Ovary (tissue), 9 donors: ENCODE results near the gene ZNF280D. TPM values are rescaled to one million over a fixed set of nuclear protein-coding genes. Genes with fewer than 3 reads are reported as not detected.

Source experiments
- DNase-seq, 5 donors: peaks; one replicate each; pipeline ENCODE4 v3.0.0-alpha.2; 2019 to 2020
- H3K27ac ChIP-seq, 2 donors: fragments of 200-600 bp; one replicate each; pipeline versions ENCODE4 v1.5.1 to v1.8.0; 2019 to 2022
- H3K27me3 ChIP-seq: fragments of 200-600 bp; one replicate; pipeline ENCODE4 v1.8.0; 2022
- H3K36me3 ChIP-seq: fragments of 200-600 bp; sonication (generic); one replicate; pipeline ENCODE4 v1.5.1; 2019
- H3K4me1 ChIP-seq: one replicate; pipeline ENCODE4 v1.8.1; 2013; ENCODE audit warnings: mild to moderate bottlenecking, moderate library complexity; ENCODE audit not compliant: insufficient read depth
- H3K4me3 ChIP-seq: fragments of 200-600 bp; sonication (generic); one replicate; pipeline ENCODE4 v1.5.1; 2017
- H3K9me3 ChIP-seq, 2 donors: fragments of 200-600 bp in 1 of 2; sonication (generic) in 1 of 2; one replicate each; pipeline versions ENCODE4 v1.5.1 to v1.8.1; 2013 to 2019; ENCODE audit warnings: mild to moderate bottlenecking in 1 of 2, moderate library complexity in 1 of 2
- CTCF ChIP-seq, 3 donors: fragments of 450-650 bp in 2 of 3; fragments of 200-600 bp in 1 of 3; IDR thresholded peaks; one replicate each; pipeline versions ENCODE4 v1.5.1 to v1.8.0; 2016 to 2022; ENCODE audit warnings: antibody characterized with exemption in 3 of 3, mild to moderate bottlenecking in 1 of 3
- EP300 ChIP-seq: sonication (generic); formaldehyde crosslinking; IDR thresholded peaks from one replicate; pipeline ENCODE4 v1.6.1; 2017; ENCODE audit warnings: antibody characterized with exemption
- POLR2A ChIP-seq: fragments of 450-650 bp; IDR thresholded peaks from one replicate; pipeline ENCODE4 v1.6.1; 2017; ENCODE audit warnings: antibody characterized with exemption, mild to moderate bottlenecking, moderate library complexity
- WGBS, 3 donors: extraction: QIAGEN DNeasy Blood & Tissue Kit in 1 of 3; methylation state at CpG; one replicate each; pipeline versions ENCODE4 v1.1.5 to v1.1.7; 2013 to 2017; 5-methylcytosine and 5-hydroxymethylcytosine counted together
- intact Hi-C, 4 donors: fragments of 100-400 bp; cut with DNase I; formaldehyde crosslinking; loops; one replicate each; pipeline versions ENCODE4 v1.11.0 to v1.15.1; 2022 to 2023
- polyA plus RNA-seq, 2 donors: library from polyadenylated mRNA; stranded (reverse); fragments of 200-250 nt in 1 of 2; fragments of 350-450 nt in 1 of 2; fragmentation: Illumina TruSeq in 1 of 2; extraction: RNeasy Lipid Tissue Mini Kit (QIAGEN cat#74804) in 1 of 2; gene quantifications; one replicate each; pipeline ENCODE4 v1.2.3, GENCODE V29; 2013 to 2014
- total RNA-seq, 7 donors: library from RNA; depleted of rRNA in 2 of 7; stranded (reverse); fragments of >200 nt in 2 of 7; fragmentation: NEBNext Ultra II Directional in 3 of 7; extraction: Animal tissue kit (Norgen Biotek cat#: 25700) in 3 of 7; gene quantifications; one replicate each; pipeline versions ENCODE4 v1.1.0 to v1.2.4, GENCODE V29; 2016 to 2023
- donor health status: DM: no; HTN: no; CAD: no; lungs with moderate emphysema.
- donor health status: DM: no; HTN: no; CAD: no.
- donor health status: Bipolar disorder and iron deficiency.
- donor health status: DM: yes; HTN: yes; CAD: no.
- donor health status: DM: no; HTN: no; CAD: no.
- donor health status: DM: yes; HTN: yes; CAD: no.

The ZNF280D gene
- total and polyA plus RNA-seq, 9 donors, result 27.3 to 66.0 (median 50.4) TPM

- no peak for TF ChIP-seq EP300
- TF ChIP-seq POLR2A, result no peak
- no peak for TF ChIP-seq CTCF (IDR thresholded peaks at IDR 0.05)
- Histone ChIP-seq H3K4me1 (peaks cover 5% of the 10 kb centered on the region), H3K27me3 (no peaks in the 10 kb centered on the region), H3K9me3 (no peaks in the 10 kb centered on the region), H3K27ac (no peak overlapping the region), H3K4me3 (no peak overlapping the region), H3K36me3 (no peaks in the 10 kb centered on the region)
- intact Hi-C loops, result no loop called here
- DNase-seq, result no peak
- 96 to 100% (median 97%) methylated on average over 2 of the region's 2 CpGs for WGBS, 3 donors
Observed at GRCh38 chr15:56648311-56648710, 85.0 kb downstream of the ZNF280D start.

GRCh38 chr15:56640549-56640948 lies 92.8 kb downstream of the ZNF280D start:
- Histone ChIP-seq H3K9me3 (no peaks in the 10 kb centered on the region), H3K4me1 (no peaks in the 10 kb centered on the region), H3K36me3 (no peaks in the 10 kb centered on the region), H3K27me3 (no peaks in the 10 kb centered on the region), H3K27ac (no peak overlapping the region), H3K4me3 (no peak overlapping the region)
- intact Hi-C loops, result no loop called here
- no peak for TF ChIP-seq EP300
- TF ChIP-seq POLR2A, result no peak
- TF ChIP-seq CTCF (IDR thresholded peaks at IDR 0.05), result no peak
- no peak for DNase-seq
- 55 to 80% (median 63%) methylated on average over 2 of the region's 2 CpGs for WGBS, 3 donors

- Histone ChIP-seq H3K27ac (no peak overlapping the region), H3K36me3 (no peaks in the 10 kb centered on the region), H3K27me3 (no peaks in the 10 kb centered on the region), H3K4me3 (no peak overlapping the region), H3K4me1 (no peaks in the 10 kb centered on the region), H3K9me3 (no peaks in the 10 kb centered on the region)
- TF ChIP-seq POLR2A, result no peak
- TF ChIP-seq EP300, result no peak
- TF ChIP-seq CTCF (IDR thresholded peaks at IDR 0.05), result no peak
- intact Hi-C loops, result no loop called here
- DNase-seq, result no peak
Observed at GRCh38 chr15:56640127-56640526, 93.2 kb downstream of the ZNF280D start.

- WGBS, 3 donors, result 45 to 64% (median 60%) methylated on average over 4 of the region's 4 CpGs
- DNase-seq, result no peak
- Histone ChIP-seq H3K27me3 (no peaks in the 10 kb centered on the region), H3K4me3 (no peak overlapping the region), H3K27ac (no peak overlapping the region), H3K4me1 (no peaks in the 10 kb centered on the region), H3K36me3 (no peaks in the 10 kb centered on the region), H3K9me3 (no peaks in the 10 kb centered on the region)
- TF ChIP-seq CTCF (IDR thresholded peaks at IDR 0.05), result no peak
- no peak for TF ChIP-seq EP300
- TF ChIP-seq POLR2A, result no peak
- intact Hi-C loops, result no loop called here
Observed at GRCh38 chr15:56639631-56640030, 93.7 kb downstream of the ZNF280D start.

GRCh38 chr15:56631765-56632164 lies 101.5 kb downstream of the ZNF280D start:
- no peak for TF ChIP-seq CTCF (IDR thresholded peaks at IDR 0.05)
- no peak for TF ChIP-seq POLR2A
- TF ChIP-seq EP300, result no peak
- WGBS, 3 donors, result 50 to 64% (median 54%) methylated on average over 3 of the region's 3 CpGs
- H3K4me3 ChIP-seq, result no peak overlapping the region
- intact Hi-C loops, result no loop called here
- DNase-seq, result no peak
- no peaks in the 10 kb centered on the region for H3K9me3 ChIP-seq
- no peaks in the 10 kb centered on the region for H3K27me3 ChIP-seq
- H3K36me3 ChIP-seq, result no peaks in the 10 kb centered on the region
- H3K27ac ChIP-seq, result no peak overlapping the region
- no peaks in the 10 kb centered on the region for H3K4me1 ChIP-seq
